Heart right ventricle (tissue), 16 donors: ENCODE measurements around the gene CHRNB4. TPM values are rescaled to one million over a fixed set of nuclear protein-coding genes. Genes with fewer than 3 reads are reported as not detected.

Experiments used
- ATAC-seq, 8 donors: fragments of 200-7000 bp; cut with Tn5 transposase; one replicate each; pipeline ENCODE4 v1.9.1; 2020; ENCODE audit warnings: mild to moderate bottlenecking in 8 of 8, moderate library complexity in 8 of 8, moderate number of reproducible peaks in 1 of 8
- DNase-seq, 2 donors: peaks; one replicate each; pipeline ENCODE4 v3.0.0-alpha.2; 2020
- H3K27ac ChIP-seq, 10 donors: fragments of 200-600 bp; sonication (generic) in 2 of 10; one replicate each; pipeline versions ENCODE4 v1.5.0 to v1.8.0; 2020 to 2022; ENCODE audit warnings: mild to moderate bottlenecking in 3 of 10
- H3K27me3 ChIP-seq, 7 donors: fragments of 200-600 bp; one replicate each; pipeline ENCODE4 v1.8.0; 2021 to 2022; ENCODE audit warnings: mild to moderate bottlenecking in 2 of 7
- H3K36me3 ChIP-seq, 9 donors: fragments of 200-600 bp; sonication (generic) in 1 of 9; one replicate each; pipeline versions ENCODE4 v1.5.0 to v1.8.0; 2020 to 2022; ENCODE audit warnings: mild to moderate bottlenecking in 2 of 9
- H3K4me1 ChIP-seq, 9 donors: fragments of 200-600 bp; sonication (generic) in 1 of 9; one replicate each; pipeline versions ENCODE4 v1.5.0 to v1.8.0; 2020 to 2022; ENCODE audit warnings: mild to moderate bottlenecking in 4 of 9
- H3K4me3 ChIP-seq, 10 donors: fragments of 200-600 bp; sonication (generic) in 2 of 10; one replicate each; pipeline versions ENCODE4 v1.5.0 to v1.8.0; 2020 to 2022; ENCODE audit warnings: mild to moderate bottlenecking in 7 of 10, moderate library complexity in 2 of 10
- H3K9me3 ChIP-seq, 11 donors: fragments of 200-600 bp in 10 of 11; sonication (generic) in 2 of 11; one replicate each; pipeline versions ENCODE4 v1.5.0 to v1.8.0; 2013 to 2022; ENCODE audit warnings: mild to moderate bottlenecking in 2 of 11, control low read depth in 1 of 11, moderate library complexity in 1 of 11
- CTCF ChIP-seq, 9 donors: fragments of 200-600 bp; sonication (generic) in 2 of 9; IDR thresholded peaks; one replicate each; pipeline versions ENCODE4 v1.5.0 to v1.8.0; 2021 to 2022; ENCODE audit warnings: antibody characterized with exemption in 9 of 9, mild to moderate bottlenecking in 5 of 9, moderate library complexity in 1 of 9
- WGBS, 2 donors: extraction: QIAGEN DNeasy Blood & Tissue Kit; methylation state at CpG; one replicate each; pipeline ENCODE4 v1.1.7; 2013; ENCODE audit warnings: inconsistent platforms in 1 of 2; 5-methylcytosine and 5-hydroxymethylcytosine counted together
- intact Hi-C, 10 donors: fragments of 100-400 bp; cut with DNase I; formaldehyde crosslinking; loops; one replicate each; pipeline versions ENCODE4 v1.11.1 to v1.14.2; 2022
- polyA plus RNA-seq, 2 donors: library from polyadenylated mRNA; stranded (reverse); fragments of 200-250 nt; gene quantifications; one replicate each; pipeline ENCODE4 v1.2.3, GENCODE V29; 2013
- total RNA-seq, 10 donors: library from RNA; stranded (reverse); fragmentation: NEBNext Ultra II Directional in 3 of 10; extraction: Animal tissue kit (Norgen Biotek cat#: 25700) in 3 of 10; gene quantifications; one replicate each; pipeline versions ENCODE4 v1.2.1 to v1.2.4, GENCODE V29; 2021 to 2023
- donor health status: Arrhythmogenic right ventricular cardiomyopathy.
- donor health status: ischemic (EF 13 %, LVEDD 7.1; RV severe dilation, severe dysfunction).
- donor health status: healthy with polysubstance abuse.
- donor health status: DM: no; HTN: yes; CAD: no.
- donor health status: DM: no; HTN: no; CAD: no.
- donor health status: ischemic (EF 25% LVEDD 6.9; RV normal size, moderate dysfunction).
- donor health status: ischemic (EF 25% LVEDD 5.7; RV mildly dilated, moderate dysfunction).
- donor health status: healthy.
- donor health status: DM: yes; HTN: yes; CAD: no.
- donor health status: Ischemic cardiomyopathy.
- donor health status: ischemic (EF 35%, LVEDD 5.7; RV mildly dilated, moderate dysfunction).
- donor health status: nonischemic (EF 11% LVEDD 7.7; RV severe dilation, severe dysfunction).
- donor health status: DM: yes; HTN: yes; CAD: no.
- donor health status: PGD.
- donor health status: ischemic (EF 29% LVEDD 5.4; RV normal size, mild dysfunction).
- donor health status: nonischemic (EF 23%, LVEDD 6.1; RV moderate dilation, normal function).

CHRNB4 gene
- total and polyA plus RNA-seq, 12 donors: 0.01 to 0.13 (median 0.11) TPM; not detected in 9

GRCh38 chr15:78682004-78682651 is 41.1 kb upstream of the CHRNB4 start:
- no peak for TF ChIP-seq CTCF (IDR thresholded peaks at IDR 0.05)
- no peak for DNase-seq
- intact Hi-C loops: no loop called here
- peaks cover 0 to 19% (median 6%) of the 10 kb centered on the region in 9 donors for H3K4me1 ChIP-seq
- H3K27me3 ChIP-seq: no peaks in the 10 kb centered on the region
- H3K36me3 ChIP-seq: no peaks in the 10 kb centered on the region
- ATAC-seq: no peak
- H3K27ac ChIP-seq: no peak overlapping the region
- peaks cover 0 to 3% (median 0%) of the 10 kb centered on the region in 11 donors for H3K9me3 ChIP-seq
- H3K4me3 ChIP-seq: no peak overlapping the region
- 78 to 82% methylated on average over 5 of the region's 5 CpGs for WGBS, 2 donors

DNA sequence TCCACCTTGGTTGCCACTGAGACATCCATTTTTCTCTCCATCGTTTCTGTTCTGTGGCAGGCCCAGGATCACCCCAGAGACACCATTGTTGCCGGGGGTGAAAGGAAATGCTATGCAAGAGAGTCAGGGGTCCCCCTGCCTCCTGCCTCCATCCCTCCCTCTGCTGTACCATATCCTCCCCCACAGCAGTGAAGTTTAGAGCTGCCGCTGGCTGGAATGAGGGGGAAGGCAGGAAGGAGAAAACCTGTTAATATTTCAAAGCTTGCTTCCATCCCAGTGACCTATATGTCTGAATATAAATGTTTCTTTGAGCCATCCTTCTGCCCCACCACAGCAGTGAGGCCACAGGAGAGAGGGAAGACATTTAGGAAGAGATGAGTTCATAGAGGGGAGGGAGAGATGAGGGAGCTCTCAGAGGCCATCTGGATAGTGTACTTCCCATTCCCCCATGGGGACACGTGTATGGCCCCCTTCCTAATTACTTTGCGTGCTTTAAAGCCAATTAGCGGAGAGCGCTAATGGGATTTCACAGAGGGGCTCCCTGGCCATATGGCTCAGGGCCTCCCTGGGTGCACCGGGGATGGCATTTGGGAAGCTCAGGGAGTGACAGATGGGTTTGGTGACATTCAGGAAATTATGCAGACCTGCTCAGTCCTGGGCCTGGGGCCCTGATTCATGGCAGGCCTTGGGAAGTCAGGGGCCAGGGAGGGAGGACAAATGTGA is 40.4 kb upstream of the CHRNB4 start:
- intact Hi-C loops: no loop called here
- Histone ChIP-seq H3K4me3 (no peak overlapping the region), H3K27ac (no peak overlapping the region), H3K36me3 (no peaks in the 10 kb centered on the region), H3K4me1 (peaks cover 0 to 14% (median 6%) of the 10 kb centered on the region in 9 donors), H3K9me3 (peaks cover 0 to 3% (median 0%) of the 10 kb centered on the region in 11 donors), H3K27me3 (no peaks in the 10 kb centered on the region)
- 64 to 72% methylated on average over 8 of the region's 8 CpGs for WGBS, 2 donors
- ATAC-seq: no peak
- no peak for TF ChIP-seq CTCF (IDR thresholded peaks at IDR 0.05)
- DNase-seq: no peak

DNA sequence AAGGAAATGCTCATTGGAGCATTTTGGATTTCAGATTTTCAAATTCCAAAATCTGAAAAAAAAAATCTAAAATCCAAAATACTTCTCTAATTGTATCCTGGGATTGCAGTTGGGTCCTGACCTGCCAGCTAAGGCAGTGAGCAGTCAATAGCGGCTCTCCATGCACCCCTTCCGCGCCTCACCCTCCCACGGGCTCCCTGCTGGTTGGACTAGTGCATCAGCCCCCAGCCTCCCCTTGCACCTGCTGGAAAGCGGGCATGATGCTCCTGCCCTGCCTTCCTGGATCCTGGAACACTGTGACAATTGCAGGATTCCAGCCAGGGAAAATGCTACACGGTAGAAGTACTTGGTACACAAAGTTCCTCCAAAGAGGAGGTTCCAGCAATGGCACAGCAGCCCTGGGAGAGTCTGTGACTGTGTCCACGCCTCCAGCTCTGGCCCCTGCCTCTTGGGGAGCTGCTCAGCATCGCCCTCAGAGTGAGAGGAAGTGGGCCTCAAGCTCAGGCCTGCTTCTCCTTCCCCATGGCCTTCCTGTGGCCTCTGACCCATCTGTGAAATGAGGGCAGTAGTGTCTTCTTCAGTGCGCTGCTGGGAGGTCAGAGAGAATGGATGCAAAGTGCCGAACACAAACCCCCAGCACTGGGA is 39.5 kb upstream of the CHRNB4 start:
- Histone ChIP-seq H3K4me3 (no peak overlapping the region), H3K9me3 (peaks cover 0 to 3% (median 0%) of the 10 kb centered on the region in 11 donors), H3K4me1 (peaks cover 0 to 7% (median 4%) of the 10 kb centered on the region in 9 donors), H3K27ac (no peak overlapping the region), H3K27me3 (no peaks in the 10 kb centered on the region), H3K36me3 (no peaks in the 10 kb centered on the region)
- TF ChIP-seq CTCF (IDR thresholded peaks at IDR 0.05): no peak
- DNase-seq: no peak
- WGBS, 2 donors: 83 to 91% methylated on average over 10 of the region's 10 CpGs
- no peak for ATAC-seq
- intact Hi-C loops: no loop called here

- Histone ChIP-seq H3K4me3 (no peak overlapping the region), H3K9me3 (no peaks in the 10 kb centered on the region), H3K4me1 (no peaks in the 10 kb centered on the region), H3K27me3 (no peaks in the 10 kb centered on the region), H3K36me3 (no peaks in the 10 kb centered on the region), H3K27ac (no peak overlapping the region)
- WGBS, 2 donors: 80 to 81% methylated on average over 3 of the region's 3 CpGs
- ATAC-seq: no peak
- TF ChIP-seq CTCF (IDR thresholded peaks at IDR 0.05): no peak
- intact Hi-C loops: no loop called here
- no peak for DNase-seq
These were observed 38.1 kb upstream of the CHRNB4 start for GRCh38 chr15:78679089-78679511.
